A673 (cell line): ENCODE measurements around the gene BCKDK. TPM values are rescaled to one million over a fixed set of nuclear protein-coding genes. Genes with fewer than 3 reads are reported as not detected.

Experiments used
- BruUV-seq: library from RNA; stranded (reverse); fragments of 400-500 nt; replicated peaks from 2 replicates; lab custom pipeline; 2021; lab: Mats Ljungman, UMichigan
- CTCF ChIA-PET: fragments of 300-600 bp; sonication (Branson Sonifier 250); formaldehyde crosslinking; loops from one replicate; lab custom pipeline; 2022; ENCODE audit warnings: antibody characterized with exemption; lab: Charles Lee
- POLR2A ChIA-PET: fragments of 300-600 bp; sonication (Branson Sonifier 250); formaldehyde crosslinking; loops from one replicate; lab custom pipeline; 2022; ENCODE audit warnings: antibody characterized with exemption; ENCODE audit not compliant: low non-redundant PET; lab: Charles Lee
- DNase-seq: peaks from one replicate; pipeline ENCODE4 v3.0.0-alpha.2; 2015; ENCODE audit warnings: low spot score
- H3K27ac ChIP-seq: fragments of 200-600 bp; sonication (generic); 2 replicates; pipeline ENCODE4 v1.5.1; 2016; ENCODE audit warnings: mixed run types, low read depth, mild to moderate bottlenecking, mixed read lengths, antibody characterized with exemption, low read length; ENCODE audit not compliant: poor library complexity, severe bottlenecking
- H3K27me3 ChIP-seq: fragments of 200-600 bp; sonication (generic); replicated peaks from 2 replicates; pipeline ENCODE4 v1.6.1; 2017; ENCODE audit warnings: mixed run types, low read depth, mild to moderate bottlenecking, mixed read lengths, antibody characterized with exemption, low read length; ENCODE audit not compliant: insufficient read depth, poor library complexity
- H3K36me3 ChIP-seq: fragments of 200-600 bp; sonication (generic); 2 replicates; pipeline ENCODE4 v1.6.1; 2016; ENCODE audit warnings: mixed run types, mild to moderate bottlenecking, mixed read lengths, antibody characterized with exemption, low read length; ENCODE audit not compliant: insufficient read depth, poor library complexity, severe bottlenecking
- H3K4me1 ChIP-seq: fragments of 200-600 bp; sonication (generic); 2 replicates; pipeline ENCODE4 v1.6.1; 2017; ENCODE audit warnings: mixed run types, mild to moderate bottlenecking, mixed read lengths, antibody characterized with exemption, low read length; ENCODE audit not compliant: insufficient read depth, poor library complexity, severe bottlenecking
- H3K4me3 ChIP-seq: fragments of 200-600 bp; sonication (generic); 2 replicates; pipeline ENCODE4 v1.5.1; 2016; ENCODE audit warnings: low read depth, mixed run types, mild to moderate bottlenecking, mixed read lengths, low read length; ENCODE audit not compliant: poor library complexity, severe bottlenecking
- H3K9me3 ChIP-seq: fragments of 200-600 bp; sonication (generic); 2 replicates; pipeline ENCODE4 v1.6.1; 2016; ENCODE audit warnings: mixed run types, low read depth, mild to moderate bottlenecking, mixed read lengths, antibody characterized with exemption, low read length; ENCODE audit not compliant: poor library complexity, severe bottlenecking
- EZH2 ChIP-seq: fragments of 200-600 bp; sonication (generic); IDR thresholded peaks from 2 replicates; pipeline ENCODE4 v1.6.1; 2017; ENCODE audit warnings: borderline replicate concordance, low read depth, mild to moderate bottlenecking, mixed read lengths, antibody characterized with exemption, low read length; ENCODE audit not compliant: poor library complexity, severe bottlenecking
- intact Hi-C: fragments of 100-400 bp; cut with micrococcal nuclease; formaldehyde crosslinking; loops from one replicate; pipeline ENCODE4 v1.10.0; 2022; ENCODE audit not compliant: unreplicated experiment
- total RNA-seq: library from RNA; stranded (reverse); gene quantifications from 2 replicates; pipeline ENCODE4 v1.2.3, GENCODE V29; 2021
- TF ChIP-seq, protein P1 (sequence below): fragments of 300-800, 200-600 bp; sonication (generic); conservative IDR thresholded peaks from 2 replicates; pipeline ENCODE4 v1.5.1; 2017; ENCODE audit warnings: low read depth, mild to moderate bottlenecking, antibody characterized with exemption, low read length, moderate library complexity, mixed read lengths

Gene BCKDK
- total RNA-seq, 1 experiment from 2014 or later = 36.6 TPM

- BruUV-seq = no TSS peak
- intact Hi-C loops = no loop called here
Observed at GRCh38 chr16:31105677-31106213, 2.4 kb upstream of the BCKDK start.

GRCh38 chr16:31106509-31107464 is 1.4 kb upstream of the BCKDK start:
- ChIA-PET POLR2A (no interaction called here), CTCF (no interaction called here)
- Histone ChIP-seq H3K36me3 (peaks cover 23% of the 10 kb centered on the region), H3K9me3 (no peaks in the 10 kb centered on the region), H3K4me3 (no peak overlapping the region), H3K27ac (no peak overlapping the region), H3K27me3 (no peaks in the 10 kb centered on the region), H3K4me1 (peaks cover 13% of the 10 kb centered on the region)
- BruUV-seq = no TSS peak
- intact Hi-C loops = no loop called here
- no peak for TF ChIP-seq EZH2
- TF ChIP-seq, protein P1, sequence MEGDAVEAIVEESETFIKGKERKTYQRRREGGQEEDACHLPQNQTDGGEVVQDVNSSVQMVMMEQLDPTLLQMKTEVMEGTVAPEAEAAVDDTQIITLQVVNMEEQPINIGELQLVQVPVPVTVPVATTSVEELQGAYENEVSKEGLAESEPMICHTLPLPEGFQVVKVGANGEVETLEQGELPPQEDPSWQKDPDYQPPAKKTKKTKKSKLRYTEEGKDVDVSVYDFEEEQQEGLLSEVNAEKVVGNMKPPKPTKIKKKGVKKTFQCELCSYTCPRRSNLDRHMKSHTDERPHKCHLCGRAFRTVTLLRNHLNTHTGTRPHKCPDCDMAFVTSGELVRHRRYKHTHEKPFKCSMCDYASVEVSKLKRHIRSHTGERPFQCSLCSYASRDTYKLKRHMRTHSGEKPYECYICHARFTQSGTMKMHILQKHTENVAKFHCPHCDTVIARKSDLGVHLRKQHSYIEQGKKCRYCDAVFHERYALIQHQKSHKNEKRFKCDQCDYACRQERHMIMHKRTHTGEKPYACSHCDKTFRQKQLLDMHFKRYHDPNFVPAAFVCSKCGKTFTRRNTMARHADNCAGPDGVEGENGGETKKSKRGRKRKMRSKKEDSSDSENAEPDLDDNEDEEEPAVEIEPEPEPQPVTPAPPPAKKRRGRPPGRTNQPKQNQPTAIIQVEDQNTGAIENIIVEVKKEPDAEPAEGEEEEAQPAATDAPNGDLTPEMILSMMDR = no peak
- no peak for DNase-seq

More at GRCh38 chr16:31105677-31106213, 2.4 kb upstream of the BCKDK start:
- H3K4me1 ChIP-seq = peaks cover 13% of the 10 kb centered on the region
- peak overlapping the region; percentile 30 for H3K27ac ChIP-seq
- ChIA-PET POLR2A (no interaction called here), CTCF (no interaction called here)
- H3K36me3 ChIP-seq = peaks cover 13% of the 10 kb centered on the region
- DNase-seq = peak; percentile 54
- TF ChIP-seq, protein P1 = peak; percentile 75
- TF ChIP-seq EZH2 = no peak
- H3K27me3 ChIP-seq = no peaks in the 10 kb centered on the region
- H3K4me3 ChIP-seq = no peak overlapping the region
- H3K9me3 ChIP-seq = no peaks in the 10 kb centered on the region

DNA sequence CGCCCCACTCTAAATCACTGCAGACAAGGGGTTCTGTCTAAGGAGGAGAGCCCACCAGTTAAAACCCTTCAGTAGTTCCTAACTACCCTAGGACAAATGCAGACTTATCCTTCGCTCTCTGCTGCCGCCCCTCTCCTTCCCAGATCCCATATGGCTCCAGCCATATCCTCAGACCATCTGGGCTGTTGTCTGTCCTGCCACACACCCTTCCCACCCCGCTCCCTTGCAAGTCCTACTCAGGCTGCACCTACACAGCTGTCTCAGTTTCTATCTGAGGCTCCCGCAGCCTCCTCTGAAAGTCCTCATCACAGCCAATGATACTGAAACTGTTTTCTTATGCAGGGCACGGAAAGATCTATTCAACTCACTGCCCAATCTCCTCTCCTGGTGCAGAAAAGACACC is 720 bp upstream of the BCKDK start:
- Histone ChIP-seq H3K27ac (no peak overlapping the region), H3K9me3 (no peaks in the 10 kb centered on the region), H3K4me3 (no peak overlapping the region), H3K4me1 (peaks cover 13% of the 10 kb centered on the region), H3K36me3 (peaks cover 30% of the 10 kb centered on the region), H3K27me3 (no peaks in the 10 kb centered on the region)
- ChIA-PET POLR2A (no interaction called here), CTCF (no interaction called here)
- intact Hi-C loops = no loop called here
- BruUV-seq = no TSS peak
- TF ChIP-seq, protein P1 = no peak
- no peak for TF ChIP-seq EZH2
- DNase-seq = no peak
